Measurements from ENCODE around the gene POLQ.

Gene POLQ

DNA sequence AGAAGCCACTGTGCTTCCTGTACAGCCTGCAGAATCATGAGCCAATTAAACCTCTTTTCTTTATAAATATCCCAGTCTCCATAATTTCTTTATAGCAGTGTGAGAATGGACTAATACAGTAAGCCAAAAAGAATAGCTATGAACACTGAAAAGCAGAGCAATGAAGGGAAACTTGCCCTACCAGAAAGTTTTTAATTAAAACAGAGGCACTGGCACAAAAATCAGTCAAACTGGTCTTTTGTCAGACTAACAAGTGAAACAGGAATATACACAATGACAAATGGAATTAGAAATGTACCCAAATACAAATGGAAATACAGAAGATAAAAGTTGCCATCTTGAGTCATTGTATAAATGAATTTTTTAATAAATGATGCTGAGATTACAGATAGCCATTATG is 40.5 kb downstream of the POLQ start:
- Histone ChIP-seq H3K4me3 (ENCODE audit: low read length) (no peak overlapping the region), H3K9me3 (replicated peaks; ENCODE audit: low read length) (no peaks in the 10 kb centered on the region), H3K4me2 (ENCODE audit: low read length) (no peak overlapping the region), H3K4me1 (ENCODE audit: control insufficient read depth, insufficient read depth, low read length) (no peaks in the 10 kb centered on the region), H3K36me3 (ENCODE audit: insufficient read depth, low read length) (peaks cover 11% of the 10 kb centered on the region), H3K9ac (ENCODE audit: low read depth, low read length) (no peak overlapping the region), H3K27me3 (ENCODE audit: control insufficient read depth, insufficient read depth, low read length) (no peaks in the 10 kb centered on the region)

- Histone ChIP-seq H3K4me1 (ENCODE audit: control insufficient read depth, insufficient read depth, low read length) (no peaks in the 10 kb centered on the region), H3K9me3 (replicated peaks; ENCODE audit: low read length) (no peaks in the 10 kb centered on the region), H3K4me3 (ENCODE audit: low read length) (no peak overlapping the region), H3K4me2 (ENCODE audit: low read length) (no peak overlapping the region), H3K9ac (ENCODE audit: low read depth, low read length) (no peak overlapping the region), H3K36me3 (ENCODE audit: insufficient read depth, low read length) (peaks cover 11% of the 10 kb centered on the region), H3K27me3 (ENCODE audit: control insufficient read depth, insufficient read depth, low read length) (no peaks in the 10 kb centered on the region)
Observed at GRCh38 chr3:121504618-121505017, 41.2 kb downstream of the POLQ start.

DNA sequence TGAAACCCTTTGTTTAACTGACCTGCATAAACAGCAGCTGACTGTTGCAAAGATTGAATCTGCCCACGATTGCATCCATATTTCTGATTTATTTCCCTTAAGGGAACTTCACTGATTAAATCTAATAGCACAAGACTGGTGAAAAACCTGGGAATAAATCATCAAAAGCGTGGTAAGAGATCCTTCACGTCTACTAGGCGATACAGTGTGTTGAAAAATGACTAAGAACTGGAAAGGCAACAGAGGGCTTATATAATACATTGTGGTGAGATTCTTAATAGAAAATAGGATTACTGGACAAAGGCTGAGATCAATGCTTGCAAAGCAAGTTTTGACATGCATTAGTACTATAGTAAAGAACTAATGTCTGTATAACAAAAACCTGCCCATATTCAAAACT is 49.0 kb downstream of the POLQ start:
- H3K4me1 ChIP-seq (ENCODE audit: control insufficient read depth, insufficient read depth, low read length) = no peaks in the 10 kb centered on the region
- no peaks in the 10 kb centered on the region for H3K9me3 ChIP-seq (replicated peaks; ENCODE audit: low read length)
- no peak overlapping the region for H3K9ac ChIP-seq (ENCODE audit: low read depth, low read length)
- H3K27me3 ChIP-seq (ENCODE audit: control insufficient read depth, insufficient read depth, low read length) = no peaks in the 10 kb centered on the region
- no peak overlapping the region for H3K4me2 ChIP-seq (ENCODE audit: low read length)
- H3K4me3 ChIP-seq (ENCODE audit: low read length) = no peak overlapping the region
- H3K36me3 ChIP-seq (ENCODE audit: insufficient read depth, low read length) = no peaks in the 10 kb centered on the region

GRCh38 chr3:121493431-121493830 is 52.4 kb downstream of the POLQ start:
- Histone ChIP-seq H3K27me3 (ENCODE audit: control insufficient read depth, insufficient read depth, low read length) (no peaks in the 10 kb centered on the region), H3K36me3 (ENCODE audit: insufficient read depth, low read length) (no peaks in the 10 kb centered on the region), H3K4me1 (ENCODE audit: control insufficient read depth, insufficient read depth, low read length) (no peaks in the 10 kb centered on the region), H3K4me3 (ENCODE audit: low read length) (no peak overlapping the region), H3K4me2 (ENCODE audit: low read length) (no peak overlapping the region), H3K9ac (ENCODE audit: low read depth, low read length) (no peak overlapping the region), H3K9me3 (replicated peaks; ENCODE audit: low read length) (no peaks in the 10 kb centered on the region)

- Histone ChIP-seq H3K27me3 (ENCODE audit: control insufficient read depth, insufficient read depth, low read length) (no peaks in the 10 kb centered on the region), H3K9me3 (replicated peaks; ENCODE audit: low read length) (no peaks in the 10 kb centered on the region), H3K36me3 (ENCODE audit: insufficient read depth, low read length) (no peaks in the 10 kb centered on the region), H3K4me1 (ENCODE audit: control insufficient read depth, insufficient read depth, low read length) (no peaks in the 10 kb centered on the region), H3K9ac (ENCODE audit: low read depth, low read length) (no peak overlapping the region), H3K4me3 (ENCODE audit: low read length) (no peak overlapping the region), H3K4me2 (ENCODE audit: low read length) (no peak overlapping the region)
Observed at GRCh38 chr3:121491683-121492320, 54.0 kb downstream of the POLQ start.

GRCh38 chr3:121490161-121490560 is 55.6 kb downstream of the POLQ start:
- Histone ChIP-seq H3K9me3 (replicated peaks; ENCODE audit: low read length) (no peaks in the 10 kb centered on the region), H3K4me2 (ENCODE audit: low read length) (no peak overlapping the region), H3K27me3 (ENCODE audit: control insufficient read depth, insufficient read depth, low read length) (no peaks in the 10 kb centered on the region), H3K9ac (ENCODE audit: low read depth, low read length) (no peak overlapping the region), H3K36me3 (ENCODE audit: insufficient read depth, low read length) (no peaks in the 10 kb centered on the region), H3K4me1 (ENCODE audit: control insufficient read depth, insufficient read depth, low read length) (no peaks in the 10 kb centered on the region), H3K4me3 (ENCODE audit: low read length) (no peak overlapping the region)

DNA sequence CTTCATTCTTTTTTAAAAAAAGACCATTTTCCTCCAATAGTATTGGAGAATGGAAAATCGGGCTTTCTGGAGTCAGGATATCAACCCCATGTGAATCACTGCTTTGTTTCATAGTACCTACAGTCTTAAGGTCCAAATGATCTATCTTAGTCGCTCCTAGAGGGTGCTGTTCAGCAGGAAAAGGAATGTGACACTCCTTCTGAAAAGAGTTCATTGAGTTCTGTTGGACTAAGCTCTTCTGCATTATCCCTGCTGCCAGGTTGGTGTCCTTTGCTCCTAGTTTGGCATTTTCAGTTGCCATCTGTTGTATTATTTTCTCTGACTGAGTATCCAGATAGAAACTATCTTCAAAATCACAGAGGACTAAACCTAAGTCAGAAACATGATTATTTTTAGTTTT is 57.2 kb downstream of the POLQ start:
- Histone ChIP-seq H3K4me2 (ENCODE audit: low read length) (no peak overlapping the region), H3K9me3 (replicated peaks; ENCODE audit: low read length) (no peaks in the 10 kb centered on the region), H3K27me3 (ENCODE audit: control insufficient read depth, insufficient read depth, low read length) (no peaks in the 10 kb centered on the region), H3K4me1 (ENCODE audit: control insufficient read depth, insufficient read depth, low read length) (peaks cover 2% of the 10 kb centered on the region), H3K36me3 (ENCODE audit: insufficient read depth, low read length) (no peaks in the 10 kb centered on the region), H3K4me3 (ENCODE audit: low read length) (no peak overlapping the region), H3K9ac (ENCODE audit: low read depth, low read length) (no peak overlapping the region)

DNA sequence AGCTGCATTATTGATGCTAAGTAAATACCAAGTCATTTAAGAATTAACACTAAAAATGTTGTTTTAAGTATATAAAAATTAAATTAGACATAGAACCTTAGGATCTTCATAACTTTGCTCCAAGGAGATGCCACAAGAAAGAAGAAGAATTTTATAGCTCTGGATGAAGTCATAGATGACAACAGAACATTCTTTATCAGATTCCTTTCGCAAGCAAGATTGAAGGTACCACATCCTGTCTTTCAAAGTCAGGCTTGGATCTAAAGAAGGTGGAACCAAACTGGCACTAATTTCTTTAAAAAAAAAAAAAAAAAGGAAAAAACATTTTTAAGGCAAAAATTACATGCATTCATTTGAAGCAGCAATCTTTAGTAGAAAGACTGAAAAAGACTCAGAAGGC is 62.5 kb downstream of the POLQ start:
- H3K9ac ChIP-seq (ENCODE audit: low read depth, low read length) = peak overlapping the region; percentile 60
- no peaks in the 10 kb centered on the region for H3K9me3 ChIP-seq (replicated peaks; ENCODE audit: low read length)
- no peaks in the 10 kb centered on the region for H3K36me3 ChIP-seq (ENCODE audit: insufficient read depth, low read length)
- no peak overlapping the region for H3K4me2 ChIP-seq (ENCODE audit: low read length)
- peaks cover 24% of the 10 kb centered on the region for H3K4me1 ChIP-seq (ENCODE audit: control insufficient read depth, insufficient read depth, low read length)
- H3K27me3 ChIP-seq (ENCODE audit: control insufficient read depth, insufficient read depth, low read length) = no peaks in the 10 kb centered on the region
- no peak overlapping the region for H3K4me3 ChIP-seq (ENCODE audit: low read length)

GRCh38 chr3:121482660-121483059 is 63.1 kb downstream of the POLQ start:
- no peaks in the 10 kb centered on the region for H3K27me3 ChIP-seq (ENCODE audit: control insufficient read depth, insufficient read depth, low read length)
- H3K4me1 ChIP-seq (ENCODE audit: control insufficient read depth, insufficient read depth, low read length) = peaks cover 30% of the 10 kb centered on the region
- H3K36me3 ChIP-seq (ENCODE audit: insufficient read depth, low read length) = no peaks in the 10 kb centered on the region
- no peaks in the 10 kb centered on the region for H3K9me3 ChIP-seq (replicated peaks; ENCODE audit: low read length)
- H3K9ac ChIP-seq (ENCODE audit: low read depth, low read length) = peak overlapping the region; percentile 60
- peak overlapping the region; percentile 52 for H3K4me2 ChIP-seq (ENCODE audit: low read length)
- no peak overlapping the region for H3K4me3 ChIP-seq (ENCODE audit: low read length)

GRCh38 chr3:121481106-121481880 is 64.5 kb downstream of the POLQ start:
- Histone ChIP-seq H3K36me3 (ENCODE audit: insufficient read depth, low read length) (no peaks in the 10 kb centered on the region), H3K4me3 (ENCODE audit: low read length) (no peak overlapping the region), H3K27me3 (ENCODE audit: control insufficient read depth, insufficient read depth, low read length) (no peaks in the 10 kb centered on the region), H3K4me2 (ENCODE audit: low read length) (no peak overlapping the region), H3K4me1 (ENCODE audit: control insufficient read depth, insufficient read depth, low read length) (peaks cover 35% of the 10 kb centered on the region), H3K9ac (ENCODE audit: low read depth, low read length) (no peak overlapping the region), H3K9me3 (replicated peaks; ENCODE audit: low read length) (no peaks in the 10 kb centered on the region)

- Histone ChIP-seq H3K4me1 (ENCODE audit: control insufficient read depth, insufficient read depth, low read length) (peaks cover 26% of the 10 kb centered on the region), H3K9ac (ENCODE audit: low read depth, low read length) (peak overlapping the region; percentile 5), H3K4me2 (ENCODE audit: low read length) (peak overlapping the region; percentile 8), H3K27me3 (ENCODE audit: control insufficient read depth, insufficient read depth, low read length) (no peaks in the 10 kb centered on the region), H3K9me3 (replicated peaks; ENCODE audit: low read length) (no peaks in the 10 kb centered on the region), H3K36me3 (ENCODE audit: insufficient read depth, low read length) (no peaks in the 10 kb centered on the region), H3K4me3 (ENCODE audit: low read length) (no peak overlapping the region)
Observed at GRCh38 chr3:121477589-121477988, 68.2 kb downstream of the POLQ start.

GRCh38 chr3:121473001-121473400 is 72.8 kb downstream of the POLQ start:
- Histone ChIP-seq H3K4me3 (ENCODE audit: low read length) (no peak overlapping the region), H3K27me3 (ENCODE audit: control insufficient read depth, insufficient read depth, low read length) (no peaks in the 10 kb centered on the region), H3K9ac (ENCODE audit: low read depth, low read length) (no peak overlapping the region), H3K36me3 (ENCODE audit: insufficient read depth, low read length) (no peaks in the 10 kb centered on the region), H3K4me2 (ENCODE audit: low read length) (no peak overlapping the region), H3K9me3 (replicated peaks; ENCODE audit: low read length) (no peaks in the 10 kb centered on the region), H3K4me1 (ENCODE audit: control insufficient read depth, insufficient read depth, low read length) (peaks cover 8% of the 10 kb centered on the region)
